Ovary (tissue), 3 donors: ENCODE results near the gene ARL10.

Experiments
- CTCF ChIP-seq, 3 donors: fragments of 450-650 bp in 2 of 3; fragments of 200-600 bp in 1 of 3; IDR thresholded peaks; one replicate each; pipeline versions ENCODE4 v1.5.1 to v1.8.0; 2016 to 2022; ENCODE audit warnings: antibody characterized with exemption in 3 of 3, mild to moderate bottlenecking in 1 of 3
- POLR2A ChIP-seq: fragments of 450-650 bp; IDR thresholded peaks from one replicate; pipeline ENCODE4 v1.6.1; 2017; ENCODE audit warnings: antibody characterized with exemption, mild to moderate bottlenecking, moderate library complexity
- donor health status: DM: no; HTN: no; CAD: no.

- TF ChIP-seq CTCF (IDR thresholded peaks at IDR 0.05) = no peak
- peak; percentile 83 for TF ChIP-seq POLR2A
Measured at GRCh38 chr5:176361437-176362232, 3.7 kb upstream of the ARL10 start, which contains the start of gene KIAA1191.
